Caki2 (cell line): ENCODE results near the gene ROBO2. TPM values are rescaled to one million over a fixed set of nuclear protein-coding genes. Genes with fewer than 3 reads are reported as not detected.
A peak's percentile ranks its signal among the peaks of the same experiment; 100 is the strongest.

Experiments
- DNase-seq: peaks from one replicate; pipeline ENCODE4 v3.0.0-alpha.2; 2015; ENCODE audit warnings: low read depth
- in situ Hi-C: cut with HindIII; loops from 2 replicates; pipeline ENCODE4 v1.10.0; 2016; ENCODE audit warnings: low sequenced_read_pairs, low pct_unique_long_range_greater_than_20kb, mixed read lengths
- total RNA-seq: library from RNA; depleted of rRNA; stranded (reverse); fragments of >200 nt; shearing (Covaris generic); gene quantifications from 2 replicates; pipeline ENCODE4 v1.2.3, GENCODE V29; 2014; ENCODE audit warnings: low replicate concordance

ROBO2 gene
- total RNA-seq, 1 experiment from 2014 or later = 13.8 TPM

- DNase-seq = no peak
- in situ Hi-C loops = no loop called here
Measured at GRCh38 chr3:77048186-77048585, 8.3 kb downstream of the ROBO2 start.

GRCh38 chr3:77051591-77051990 is 11.7 kb downstream of the ROBO2 start:
- no peak for DNase-seq
- in situ Hi-C loops = no loop called here

GRCh38 chr3:77052051-77052501 is 12.2 kb downstream of the ROBO2 start:
- no peak for DNase-seq
- in situ Hi-C loops = no loop called here

- in situ Hi-C loops = no loop called here
- DNase-seq = no peak
Measured at GRCh38 chr3:77052733-77053670, 13.1 kb downstream of the ROBO2 start.

- in situ Hi-C loops = no loop called here
- DNase-seq = no peak
Measured at GRCh38 chr3:77053795-77054194, 13.9 kb downstream of the ROBO2 start.

- in situ Hi-C loops = no loop called here
- no peak for DNase-seq
Measured at GRCh38 chr3:77055841-77056341, 16.0 kb downstream of the ROBO2 start.

GRCh38 chr3:77059354-77059753 is 19.5 kb downstream of the ROBO2 start:
- DNase-seq = no peak
- in situ Hi-C loops = no loop called here

- in situ Hi-C loops = no loop called here
Measured at GRCh38 chr3:77063423-77063822, 23.5 kb downstream of the ROBO2 start.

GRCh38 chr3:77065750-77066149 is 25.9 kb downstream of the ROBO2 start:
- DNase-seq = no peak
- in situ Hi-C loops = no loop called here

More at GRCh38 chr3:77063423-77063822, 23.5 kb downstream of the ROBO2 start:
- DNase-seq = no peak

GRCh38 chr3:77066829-77067228 is 26.9 kb downstream of the ROBO2 start:
- no peak for DNase-seq
- in situ Hi-C loops = no loop called here

- in situ Hi-C loops = no loop called here
- DNase-seq = no peak
Measured at GRCh38 chr3:77068808-77069207, 28.9 kb downstream of the ROBO2 start.

GRCh38 chr3:77071364-77071763 is 31.5 kb downstream of the ROBO2 start:
- in situ Hi-C loops = no loop called here
- no peak for DNase-seq

- in situ Hi-C loops = no loop called here
- no peak for DNase-seq
Measured at GRCh38 chr3:77071809-77072208, 31.9 kb downstream of the ROBO2 start.

- in situ Hi-C loops = no loop called here
- no peak for DNase-seq
Measured at GRCh38 chr3:77072232-77072631, 32.3 kb downstream of the ROBO2 start.

GRCh38 chr3:77078279-77078678 is 38.4 kb downstream of the ROBO2 start:
- in situ Hi-C loops = no loop called here
- DNase-seq = no peak

GRCh38 chr3:77079988-77080610 is 40.2 kb downstream of the ROBO2 start:
- in situ Hi-C loops = no loop called here
- no peak for DNase-seq

- DNase-seq = peak; percentile 78
- in situ Hi-C loops = no loop called here
Measured at GRCh38 chr3:77081240-77081661, 41.4 kb downstream of the ROBO2 start.

- in situ Hi-C loops = no loop called here
- no peak for DNase-seq
Measured at GRCh38 chr3:77084511-77084910, 44.6 kb downstream of the ROBO2 start.

GRCh38 chr3:77086408-77086807 is 46.5 kb downstream of the ROBO2 start:
- DNase-seq = no peak
- in situ Hi-C loops = no loop called here
